ENCODE data around the gene RBM14. TPM values are rescaled to one million over a fixed set of nuclear protein-coding genes. Genes with fewer than 3 reads are reported as not detected.

RBM14 gene
- polyA plus RNA-seq, 3 donors = 21.9 to 46.7 (median 42.6) TPM

GRCh38 chr11:66626926-66627325 lies 10.5 kb downstream of the RBM14 start:
- Mint-ChIP-seq H3K4me3 (no peak overlapping the region), H3K27me3 (ENCODE audit: low read depth in 3 of 3) (peaks cover 0 to 2% (median 0%) of the 10 kb centered on the region in 3 donors), H3K36me3 (peaks cover 65 to 82% of the 10 kb centered on the region in 2 donors), H3K9me3 (no peaks in the 10 kb centered on the region), H3K4me1 (peaks cover 4% of the 10 kb centered on the region), H3K27ac (peak overlapping the region in 3 of 7 donors; percentile 2 to 71 (median 30))
- no peak for TF ChIP-seq CTCF (IDR thresholded peaks at IDR 0.05)
- no peak for DNase-seq
- Histone ChIP-seq H2AFZ (ENCODE audit: insufficient read depth, low read depth, low read length, poor library complexity, severe bottlenecking) (no peak overlapping the region), H3K4me1 (ENCODE audit: control insufficient read depth in 1 of 2, insufficient read depth in 2 of 2, low read length in 2 of 2) (no peaks in the 10 kb centered on the region), H3K9ac (ENCODE audit: insufficient read depth, low read length, poor library complexity, severe bottlenecking) (no peak overlapping the region), H3K4me2 (replicated peaks; ENCODE audit: extremely low read depth, low read length, poor library complexity, severe bottlenecking) (no peak overlapping the region), H3K27ac (ENCODE audit: low read depth in 1 of 2, low read length in 2 of 2) (peak overlapping the region in 1 of 2 donors; percentile 2), H3K9me3 (replicated peaks in 1 of 2; ENCODE audit: control insufficient read depth in 1 of 2, insufficient read depth in 1 of 2, low read length in 2 of 2) (no peaks in the 10 kb centered on the region), H3K79me2 (ENCODE audit: insufficient read depth, low read length) (peaks cover 100% of the 10 kb centered on the region), H3K27me3 (ENCODE audit: control insufficient read depth in 2 of 2, insufficient read depth in 2 of 2, low read length in 2 of 2) (no peaks in the 10 kb centered on the region), H3K4me3 (replicated peaks in 1 of 3; ENCODE audit: low read depth in 2 of 3, low read length in 3 of 3) (no peak overlapping the region), H3K36me3 (replicated peaks in 1 of 2; ENCODE audit: control insufficient read depth in 1 of 2, insufficient read depth in 2 of 2, low read length in 2 of 2) (peaks cover 77 to 91% of the 10 kb centered on the region in 2 donors), H4K20me1 (ENCODE audit: insufficient read depth, low read length) (peaks cover 100% of the 10 kb centered on the region)
- 77% methylated on average over 6 of the region's 7 CpGs for WGBS (ENCODE audit: insufficient coverage)
- intact Hi-C loops (cut with micrococcal nuclease) = no loop called here

- no peak overlapping the region for H3K4me3 Mint-ChIP-seq
- H3K4me1 ChIP-seq (ENCODE audit: control insufficient read depth in 1 of 2, insufficient read depth in 2 of 2, low read length in 2 of 2) = no peaks in the 10 kb centered on the region
- no peak overlapping the region for H3K9ac ChIP-seq (ENCODE audit: insufficient read depth, low read length, poor library complexity, severe bottlenecking)
- no peaks in the 10 kb centered on the region for H3K4me1 Mint-ChIP-seq
- H3K27me3 ChIP-seq (ENCODE audit: control insufficient read depth in 2 of 2, insufficient read depth in 2 of 2, low read length in 2 of 2) = no peaks in the 10 kb centered on the region
- H2AFZ ChIP-seq (ENCODE audit: insufficient read depth, low read depth, low read length, poor library complexity, severe bottlenecking) = no peak overlapping the region
- no peak overlapping the region for H3K4me3 ChIP-seq (replicated peaks in 1 of 3; ENCODE audit: low read depth in 2 of 3, low read length in 3 of 3)
- H4K20me1 ChIP-seq (ENCODE audit: insufficient read depth, low read length) = peaks cover 100% of the 10 kb centered on the region
- no peak overlapping the region for H3K4me2 ChIP-seq (replicated peaks; ENCODE audit: extremely low read depth, low read length, poor library complexity, severe bottlenecking)
- TF ChIP-seq CTCF (IDR thresholded peaks at IDR 0.05) = no peak
- intact Hi-C loops (cut with micrococcal nuclease) = no loop called here
- no peaks in the 10 kb centered on the region for H3K9me3 Mint-ChIP-seq
- H3K27ac ChIP-seq (ENCODE audit: low read depth in 1 of 2, low read length in 2 of 2) = peak overlapping the region in 1 of 2 donors; percentile 16
- no peaks in the 10 kb centered on the region for H3K9me3 ChIP-seq (replicated peaks in 1 of 2; ENCODE audit: control insufficient read depth in 1 of 2, insufficient read depth in 1 of 2, low read length in 2 of 2)
- peaks cover 0 to 2% (median 0%) of the 10 kb centered on the region in 3 donors for H3K27me3 Mint-ChIP-seq (ENCODE audit: low read depth in 3 of 3)
- H3K27ac Mint-ChIP-seq = peak overlapping the region in 3 of 7 donors; percentile 3 to 21 (median 8)
- peaks cover 69 to 81% of the 10 kb centered on the region in 2 donors for H3K36me3 Mint-ChIP-seq
- peaks cover 69 to 87% of the 10 kb centered on the region in 2 donors for H3K36me3 ChIP-seq (replicated peaks in 1 of 2; ENCODE audit: control insufficient read depth in 1 of 2, insufficient read depth in 2 of 2, low read length in 2 of 2)
- WGBS (ENCODE audit: insufficient coverage) = 100% methylated on average over 3 of the region's 7 CpGs
- no peak for DNase-seq
- H3K79me2 ChIP-seq (ENCODE audit: insufficient read depth, low read length) = peaks cover 100% of the 10 kb centered on the region
Observed at GRCh38 chr11:66628061-66628603, 11.7 kb downstream of the RBM14 start.

Data from CD14-positive monocyte (primary cell).